Left kidney (tissue), 2 donors: ENCODE measurements around the gene SPACDR. TPM values are rescaled to one million over a fixed set of nuclear protein-coding genes. Genes with fewer than 3 reads are reported as not detected.

Source experiments
- DNase-seq: peaks from one replicate; pipeline ENCODE4 v3.0.0-alpha.2; 2013
- polyA plus RNA-seq: library from polyadenylated mRNA; unstranded; fragments of 120-200 nt; gene quantifications from one replicate; pipeline ENCODE4 v1.2.1, GENCODE V29; 2013; ENCODE audit not compliant: insufficient read length

Gene SPACDR
- polyA plus RNA-seq, 1 donor: 1.2 TPM

DNA sequence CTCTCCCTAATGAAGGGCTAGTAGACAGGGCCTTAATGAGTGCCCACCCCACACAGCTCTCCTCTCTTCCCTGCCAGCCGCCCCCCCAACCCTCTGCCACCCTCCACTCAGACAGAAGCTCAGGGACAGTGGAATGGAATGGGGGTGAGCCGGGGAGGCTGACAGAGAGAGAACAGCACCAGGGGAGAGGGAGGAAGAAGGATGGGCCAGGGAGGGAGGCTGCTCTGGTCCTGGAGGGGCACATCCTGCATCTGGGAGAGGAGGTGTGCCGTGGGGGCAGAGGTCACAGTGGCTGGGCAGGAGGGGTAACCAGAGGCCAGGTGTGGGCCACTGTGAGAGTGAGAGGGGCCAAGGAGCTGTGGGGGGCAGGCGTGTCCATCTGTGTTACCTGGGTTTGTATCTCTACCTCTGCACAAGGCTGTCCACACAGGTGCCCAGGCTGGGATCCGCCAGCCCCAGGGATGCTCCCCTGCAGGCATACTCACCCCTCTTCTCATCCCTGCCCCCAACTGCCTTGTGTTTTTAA lies 22.1 kb upstream of the SPACDR start:
- DNase-seq: no peak

DNA sequence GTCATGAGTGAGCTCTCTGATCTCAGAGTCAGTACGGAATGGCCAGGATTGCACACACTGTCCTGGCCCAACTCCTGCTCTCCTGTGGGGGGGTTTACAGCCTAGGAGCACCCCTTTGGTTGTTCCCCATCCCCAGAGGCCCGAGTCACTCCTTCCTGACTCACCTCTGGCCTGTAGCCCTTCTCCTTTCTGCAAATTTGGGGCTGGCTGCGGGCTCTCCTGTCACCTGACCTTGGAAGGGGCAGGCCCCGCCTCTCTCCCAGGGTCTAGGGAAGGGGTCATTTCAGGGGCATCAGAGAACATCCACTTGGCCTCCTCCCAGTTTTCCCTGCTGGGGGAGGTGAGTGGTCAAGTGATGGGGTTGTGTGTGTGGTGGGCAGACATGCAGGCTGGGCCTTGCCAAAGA lies 21.4 kb upstream of the SPACDR start:
- no peak for DNase-seq

DNA sequence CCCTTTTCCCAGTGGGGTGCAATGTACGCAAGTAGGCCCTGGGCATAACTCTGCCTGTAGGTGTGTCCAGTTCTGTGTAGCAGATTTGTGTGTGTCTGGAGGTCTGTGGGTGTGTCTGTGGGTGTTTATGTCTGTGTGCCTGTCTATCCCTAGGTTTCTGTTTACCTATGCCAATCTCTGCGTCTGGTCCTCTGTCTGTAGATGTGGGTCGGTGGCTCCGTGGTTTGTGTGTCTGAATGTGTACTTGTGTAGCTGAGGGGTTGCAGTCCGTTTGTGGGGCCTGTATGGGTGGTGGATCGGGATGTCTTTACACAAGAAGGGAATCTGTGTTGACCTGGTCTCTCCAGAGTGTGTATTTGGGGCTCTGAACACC lies 20.6 kb upstream of the SPACDR start:
- DNase-seq: no peak

DNA sequence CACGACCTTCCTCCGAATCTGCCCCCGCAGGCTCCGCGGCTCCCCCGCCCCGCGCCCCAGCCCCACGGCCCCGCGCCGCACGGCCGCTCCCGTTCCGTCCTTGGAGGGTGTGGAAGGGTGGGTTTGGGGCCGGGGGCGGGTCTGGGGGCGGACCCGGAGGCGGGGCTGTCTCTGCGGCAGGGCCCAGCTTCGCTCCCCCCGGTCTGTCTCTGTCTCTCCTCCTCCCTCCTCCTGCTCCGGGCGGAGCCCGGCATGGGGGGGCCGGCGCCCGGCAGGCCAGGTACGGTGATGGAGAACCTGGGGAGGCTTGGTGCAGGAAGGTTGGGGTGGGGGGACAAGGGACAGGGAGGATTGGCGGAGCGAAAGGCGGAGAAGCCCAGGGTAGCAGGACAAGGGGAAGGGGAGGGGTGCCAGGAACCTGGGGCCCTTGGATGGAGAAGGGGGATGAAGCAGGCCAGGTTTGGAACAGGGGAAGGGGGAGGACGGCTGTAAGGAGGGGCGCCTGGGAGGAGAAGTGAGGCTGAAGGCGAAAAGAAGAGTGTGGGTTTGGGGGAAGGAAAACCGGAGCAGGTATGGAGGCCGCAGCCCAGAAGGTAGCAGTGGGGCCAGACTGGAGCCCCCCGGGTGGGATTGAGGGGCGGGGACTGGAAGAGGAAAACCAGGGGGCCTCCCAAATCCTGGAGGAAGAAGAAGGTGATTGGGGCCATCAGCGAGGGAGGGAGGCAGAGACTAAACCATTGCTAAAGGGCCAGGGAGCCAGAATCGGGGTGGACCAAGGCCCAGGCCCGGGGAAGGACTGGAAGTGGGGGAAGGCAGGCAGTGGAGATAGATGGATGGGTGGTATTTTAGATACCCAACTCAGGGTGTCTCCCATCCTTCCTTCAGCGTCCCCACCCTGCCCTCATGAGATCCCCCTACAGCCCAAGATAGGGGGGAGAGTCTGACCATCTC lies 19.9 kb upstream of the SPACDR start, which contains the start of gene NYAP1:
Gene NYAP1, plus strand, starts transcription at position 206 of the 951 bp plus-strand sequence. CDS start 1,385 bp downstream, outside the sequence.
- DNase-seq: peak; percentile 63

GRCh38 chr7:100483090-100483721 lies 19.1 kb upstream of the SPACDR start:
- peak; percentile 66 for DNase-seq

DNA sequence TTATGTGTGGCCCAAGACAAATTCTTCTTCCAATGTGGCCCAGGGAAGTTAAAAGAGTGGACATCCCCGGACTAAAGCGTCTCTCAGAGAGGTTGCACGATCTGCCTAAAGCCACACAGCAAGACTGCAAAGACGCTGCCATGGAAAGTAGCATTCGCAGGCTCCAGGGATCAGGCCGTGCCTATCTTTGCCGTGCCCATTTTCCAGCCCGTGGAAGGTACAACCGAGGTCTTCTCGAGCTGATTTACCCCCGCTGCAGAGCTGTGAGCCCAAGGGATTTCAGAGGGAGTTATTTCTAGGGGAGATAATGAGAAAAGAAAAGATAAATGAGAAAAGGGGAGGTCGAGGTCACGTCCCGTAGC lies 18.6 kb upstream of the SPACDR start:
- DNase-seq: no peak

DNA sequence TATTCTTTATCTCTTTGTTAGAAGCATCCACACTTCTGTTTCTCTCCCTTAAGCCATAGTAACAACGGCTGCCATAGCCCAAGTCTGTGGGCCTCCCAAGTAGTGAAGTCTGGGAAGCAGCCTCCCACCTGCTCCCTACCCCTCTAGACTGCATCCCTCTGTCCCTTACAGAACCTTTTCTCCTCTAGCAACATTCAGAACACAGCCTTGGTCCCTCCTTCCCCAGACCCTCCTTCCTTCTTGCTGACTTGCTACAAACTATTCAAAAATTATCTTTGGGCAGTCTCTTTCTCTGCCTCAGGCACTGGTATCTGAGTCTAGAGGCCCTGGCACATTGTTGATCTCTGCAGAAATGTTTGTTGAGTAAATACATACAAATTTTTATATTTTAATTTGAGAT lies 17.4 kb upstream of the SPACDR start:
- DNase-seq: no peak

- peak; percentile 90 for DNase-seq
Observed at GRCh38 chr7:100478958-100479660, 15.0 kb upstream of the SPACDR start, which contains the start of gene TSC22D4. TSS of gene TSC22D4 (minus strand) at chr7:100479214. CDS start at chr7:100478038, 1,176 bp downstream.

GRCh38 chr7:100477871-100478267 lies 13.8 kb upstream of the SPACDR start:
- DNase-seq: no peak

GRCh38 chr7:100476903-100477870 lies 13.1 kb upstream of the SPACDR start:
- no peak for DNase-seq

DNA sequence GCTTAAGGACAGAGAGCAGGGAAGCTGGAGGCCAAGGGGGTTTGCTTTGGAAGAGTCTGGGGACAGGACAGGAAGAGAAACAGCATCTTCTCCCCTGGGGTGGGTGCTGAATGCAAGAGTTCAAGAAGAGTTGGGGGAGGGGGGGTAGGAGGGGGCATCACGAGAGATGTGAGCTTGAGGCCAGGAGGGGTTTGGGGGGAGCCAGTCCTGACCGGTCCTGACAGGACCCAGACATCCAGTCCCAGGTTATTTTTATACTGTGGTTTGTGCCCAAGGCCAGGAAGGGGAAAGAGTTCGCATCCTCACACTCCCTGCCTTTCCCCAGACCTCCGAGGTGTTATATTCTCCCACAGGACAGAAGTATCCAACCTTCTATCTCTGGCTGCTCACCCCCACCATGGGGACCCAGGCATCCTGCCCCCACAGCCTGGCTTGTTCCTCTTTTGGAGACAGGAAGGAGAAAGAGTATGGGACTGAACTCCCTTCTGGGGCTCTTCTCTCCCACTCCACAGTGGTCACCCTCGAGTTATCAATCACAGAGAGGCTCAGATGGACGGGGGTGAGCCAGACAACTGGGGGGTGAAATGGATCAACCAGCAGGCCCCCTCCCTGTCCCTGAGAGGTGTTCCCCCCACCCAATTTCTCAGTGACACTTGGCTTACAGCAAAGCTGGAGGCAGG lies 12.2 kb upstream of the SPACDR start:
- no peak for DNase-seq

DNA sequence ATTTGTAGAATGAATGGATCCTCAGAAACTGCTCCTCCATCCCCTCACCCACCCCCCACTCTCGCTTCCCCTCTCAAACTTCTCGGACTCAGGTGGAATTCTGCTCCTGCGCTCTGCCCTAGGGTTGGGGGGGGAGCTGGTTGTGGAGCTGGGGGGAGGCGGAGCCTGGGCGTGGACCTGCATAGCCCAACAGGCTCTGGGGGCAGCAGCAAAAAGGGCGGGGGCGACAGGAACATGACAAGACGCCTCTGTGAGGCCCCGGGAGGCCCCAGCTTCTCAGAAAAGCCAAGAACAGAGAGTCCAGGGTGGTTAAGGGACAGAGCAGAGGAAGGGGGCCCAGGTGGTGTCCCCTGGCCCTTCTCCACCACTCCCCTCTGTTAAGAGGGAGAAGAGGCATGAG lies 11.5 kb upstream of the SPACDR start:
- DNase-seq: no peak

DNA sequence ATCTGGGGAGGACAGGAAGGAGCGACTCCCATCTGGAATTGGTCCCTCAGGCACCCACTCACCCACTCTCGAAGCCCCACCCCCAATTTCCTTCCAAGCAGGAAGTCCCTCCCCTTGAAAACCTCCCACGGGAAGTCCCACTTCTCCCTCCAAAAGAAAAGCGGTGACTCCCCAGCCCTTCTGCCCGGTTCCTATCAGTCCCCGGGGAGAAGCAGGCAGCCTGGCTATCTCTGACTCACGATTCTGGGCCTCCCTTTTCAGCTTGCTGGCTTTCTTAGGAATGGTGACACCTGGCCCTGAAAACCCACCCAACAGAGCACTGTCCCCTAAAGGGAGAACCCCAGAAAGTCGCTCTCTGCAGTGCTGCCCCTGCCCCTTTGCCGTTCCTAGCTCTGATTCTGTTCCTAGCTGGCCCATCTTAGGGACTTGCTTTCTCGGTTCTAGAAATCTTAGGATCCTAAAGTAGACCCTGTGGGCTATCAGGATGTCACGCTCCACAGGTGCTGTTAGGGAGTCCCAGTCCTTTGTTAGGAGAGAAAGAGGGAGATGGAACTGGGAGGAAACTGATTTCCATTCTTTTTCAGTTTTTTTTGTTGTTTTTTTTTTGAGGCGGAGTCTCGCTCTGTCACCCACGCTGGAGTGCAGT lies 8.9 kb upstream of the SPACDR start:
- no peak for DNase-seq

- DNase-seq: no peak
Observed at GRCh38 chr7:100472121-100472851, 8.2 kb upstream of the SPACDR start.

GRCh38 chr7:100471021-100471420 lies 7.0 kb upstream of the SPACDR start:
- no peak for DNase-seq

GRCh38 chr7:100469227-100470044 lies 5.4 kb upstream of the SPACDR start:
- DNase-seq: peak; percentile 67

DNA sequence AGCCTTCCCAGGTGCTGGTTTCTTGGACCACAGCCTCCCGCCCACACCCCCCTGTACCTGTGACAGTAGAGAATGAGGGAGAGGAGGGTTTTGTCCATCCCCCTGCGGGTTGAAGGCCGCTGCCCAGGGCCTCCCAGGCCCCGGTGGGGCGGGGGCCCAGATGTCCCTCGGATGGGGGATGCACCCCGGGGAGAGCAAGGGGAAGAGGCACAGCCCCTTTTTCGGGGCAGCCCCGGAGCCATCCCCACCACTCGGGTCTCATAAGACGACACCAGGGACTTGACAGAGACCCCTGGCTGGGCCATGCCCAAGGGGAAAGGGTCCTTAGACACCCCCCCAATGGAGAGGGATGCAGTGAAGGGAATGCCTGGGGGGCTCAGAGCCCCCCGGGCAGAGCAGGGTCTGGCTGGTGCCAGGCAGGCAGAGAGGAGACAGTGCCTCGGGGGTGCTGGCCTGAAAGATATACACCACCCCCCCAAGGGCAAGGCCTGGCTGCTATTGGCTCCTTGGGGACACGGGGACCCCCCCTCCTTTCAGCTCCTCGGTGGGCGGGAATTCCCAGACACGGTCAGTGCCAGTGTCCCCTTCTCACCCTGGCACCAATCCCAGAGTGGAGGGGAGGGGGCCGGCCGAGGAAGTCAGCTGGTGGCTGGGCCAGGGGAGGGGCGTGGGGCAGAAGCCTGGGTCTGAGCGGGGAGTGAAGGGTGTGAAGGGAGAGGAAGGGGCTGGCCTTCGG lies 3.7 kb upstream of the SPACDR start:
- no peak for DNase-seq
